ENCODE results near the gene BACH1. TPM values are rescaled to one million over a fixed set of nuclear protein-coding genes. Genes with fewer than 3 reads are reported as not detected.
A peak's percentile ranks its signal among the peaks of the same experiment; 100 is the strongest.
"Not testable (repeated sequence)": the region's sequence is repeated elsewhere in the genome, so short reads cannot be mapped to it uniquely, and the experiment has no call there.

BACH1 gene
- total RNA-seq, result 100 to 1,000 TPM in 1 of 2 donors, 10 to 100 TPM in 1; 80.4 to 117 TPM
- polyA plus RNA-seq (ENCODE audit: insufficient read length in 6 of 6), result 10 to 100 TPM; 33.3 to 48.4 (median 38.8) TPM
- long read RNA-seq, donor 1, full-length matches to known transcripts, result 3 of 18 reads
- long read RNA-seq, donor 1, partial matches to known transcripts, result 15 of 18 reads
- long read RNA-seq, donor 1, other reads (novel, unspliced or antisense), result 0 of 18 reads
- long read RNA-seq, donor 2, full-length matches to known transcripts, result 7 of 21 reads
- long read RNA-seq, donor 2, partial matches to known transcripts, result 14 of 21 reads
- long read RNA-seq, donor 2, other reads (novel, unspliced or antisense), result 0 of 21 reads
- long read RNA-seq, donor 3, full-length matches to known transcripts, result 1 of 1 reads
- long read RNA-seq, donor 3, partial matches to known transcripts, result 0 of 1 reads
- long read RNA-seq, donor 3, other reads (novel, unspliced or antisense), result 0 of 1 reads
- long read RNA-seq, donor 4, partial matches to known transcripts, result 8 of 10 reads
- long read RNA-seq, donor 4, other reads (novel, unspliced or antisense), result 2 of 10 reads
- long read RNA-seq, donor 5, full-length matches to known transcripts, result 5 of 5 reads
- long read RNA-seq, donor 5, partial matches to known transcripts, result 0 of 5 reads
- long read RNA-seq, donor 5, other reads (novel, unspliced or antisense), result 0 of 5 reads
- long read RNA-seq, donor 6, full-length matches to known transcripts, result 3 of 3 reads
- long read RNA-seq, donor 6, partial matches to known transcripts, result 0 of 3 reads
- long read RNA-seq, donor 6, other reads (novel, unspliced or antisense), result 0 of 3 reads
- long read RNA-seq, donor 7, result 0 reads
- long read RNA-seq, donor 8, full-length matches to known transcripts, result 3 of 9 reads
- long read RNA-seq, donor 8, partial matches to known transcripts, result 6 of 9 reads
- long read RNA-seq, donor 8, other reads (novel, unspliced or antisense), result 0 of 9 reads
- long read RNA-seq, donor 9, result 0 reads
- long read RNA-seq, donor 10, partial matches to known transcripts, result 5 of 8 reads
- long read RNA-seq, donor 10, other reads (novel, unspliced or antisense), result 3 of 8 reads
- long read RNA-seq, donor 11, full-length matches to known transcripts, result 1 of 7 reads
- long read RNA-seq, donor 11, partial matches to known transcripts, result 6 of 7 reads
- long read RNA-seq, donor 11, other reads (novel, unspliced or antisense), result 0 of 7 reads
- long read RNA-seq, donor 12, full-length matches to known transcripts, result 6 of 6 reads
- long read RNA-seq, donor 12, partial matches to known transcripts, result 0 of 6 reads
- long read RNA-seq, donor 12, other reads (novel, unspliced or antisense), result 0 of 6 reads

- intact Hi-C loops (cut with DNase I), result no loop called here
- H3K4me1 ChIP-seq, result peaks cover 31 to 52% of the 10 kb centered on the region in 2 donors
- peak; percentile 83 to 98 (median 94) for DNase-seq
- peak within 1 kb of the TSS; percentile 57 to 76 for H3K4me3 ChIP-seq
- ATAC-seq, result peak; percentile 82
- peak within 1 kb of the TSS; percentile 94 to 99 for H3K27ac ChIP-seq
- peak in 1 of 2 donors; percentile 58 for TF ChIP-seq CTCF (IDR thresholded peaks at IDR 0.05)
- no peaks in the 10 kb centered on the region for H3K9me3 ChIP-seq
- H3K27me3 ChIP-seq, result no peaks in the 10 kb centered on the region
- no peaks in the 10 kb centered on the region for H3K36me3 ChIP-seq
Observed at GRCh38 chr21:29298348-29299045, at the start of gene BACH1. Gene BACH1, plus strand, starts transcription at chr21:29298922. Its CDS starts 22,359 bp downstream, at chr21:29321281.

- DNase-seq; H3K27ac ChIP-seq; intact Hi-C loops (cut with DNase I); ATAC-seq; H3K27me3 ChIP-seq; H3K4me3 ChIP-seq; H3K36me3 ChIP-seq: not testable (repeated sequence)
- Histone ChIP-seq H3K4me1 (peaks cover 0 to 32% of the 10 kb centered on the region in 2 donors), H3K9me3 (peaks cover 0 to 17% of the 10 kb centered on the region in 2 donors)
Observed at GRCh38 chr21:29249289-29249688, 49.4 kb upstream of the BACH1 start.

- TF ChIP-seq CTCF (IDR thresholded peaks at IDR 0.05), result no peak
- no peaks in the 10 kb centered on the region for H3K36me3 ChIP-seq
- intact Hi-C loops (cut with DNase I), result no loop called here
- peaks cover 0 to 24% of the 10 kb centered on the region in 2 donors for H3K4me1 ChIP-seq
- no peak overlapping the region for H3K27ac ChIP-seq
- H3K4me3 ChIP-seq, result no peak overlapping the region
- DNase-seq (no peak), ATAC-seq (no peak)
- no peaks in the 10 kb centered on the region for H3K27me3 ChIP-seq
- H3K9me3 ChIP-seq, result peaks cover 0 to 28% of the 10 kb centered on the region in 2 donors
Observed at GRCh38 chr21:29250636-29251035, 48.1 kb upstream of the BACH1 start.

- DNase-seq; intact Hi-C loops (cut with DNase I); H3K4me3 ChIP-seq; H3K27me3 ChIP-seq; H3K27ac ChIP-seq; ATAC-seq; H3K36me3 ChIP-seq: not testable (repeated sequence)
- H3K9me3 ChIP-seq, result peaks cover 0 to 28% of the 10 kb centered on the region in 2 donors
- peaks cover 0 to 26% of the 10 kb centered on the region in 2 donors for H3K4me1 ChIP-seq
Observed at GRCh38 chr21:29253861-29254260, 44.9 kb upstream of the BACH1 start.

- Histone ChIP-seq H3K9me3 (peaks cover 0 to 28% of the 10 kb centered on the region in 2 donors), H3K27me3 (no peaks in the 10 kb centered on the region), H3K36me3 (no peaks in the 10 kb centered on the region), H3K4me1 (peaks cover 0 to 30% of the 10 kb centered on the region in 2 donors), H3K27ac (no peak overlapping the region), H3K4me3 (no peak overlapping the region)
- intact Hi-C loops (cut with DNase I), result no loop called here
- TF ChIP-seq CTCF (IDR thresholded peaks at IDR 0.05), result no peak
- ATAC-seq (no peak), DNase-seq (no peak)
Observed at GRCh38 chr21:29254550-29254949, 44.2 kb upstream of the BACH1 start.

Data from left lung (tissue), 14 donors.